Upper lobe of left lung (tissue), 4 donors: Measurements from ENCODE around the gene KCNT1.

ENCODE experiments used
- CTCF ChIP-seq, 6 experiments: fragments of 450-650 bp in 4 of 6; fragments of 200-600 bp in 2 of 6; sonication (generic) in 2 of 6; IDR thresholded peaks; one replicate each; pipeline ENCODE4 v1.5.1; 2016 to 2019; ENCODE audit warnings: antibody characterized with exemption in 6 of 6
- POLR2A ChIP-seq, 4 donors: fragments of 450-650 bp; IDR thresholded peaks; one replicate each; pipeline ENCODE4 v1.5.1; 2016 to 2017; ENCODE audit warnings: antibody characterized with exemption in 4 of 4, mild to moderate bottlenecking in 2 of 4

GRCh38 chr9:135724186-135724787, 22.3 kb downstream of the KCNT1 start:
- TF ChIP-seq CTCF (IDR thresholded peaks at IDR 0.05) = no peak
- no peak for TF ChIP-seq POLR2A (IDR thresholded peaks at IDR 0.05)
